Inflammatory macrophage treated with lipopolysaccharide for 4 hours (primary cell): Measurements from ENCODE around the gene SYCP2L.

Experiments used
- DNase-seq: peaks from one replicate; pipeline ENCODE4 v3.0.0-alpha.2; 2020

The SYCP2L gene

GRCh38 chr6:11012295-11012754 lies 125.5 kb downstream of the SYCP2L start:
- no peak for DNase-seq

- DNase-seq = no peak
These were observed 126.3 kb downstream of the SYCP2L start for GRCh38 chr6:11012976-11013720.

- DNase-seq = no peak
These were observed 126.8 kb downstream of the SYCP2L start for GRCh38 chr6:11013721-11014070.

GRCh38 chr6:11015102-11015501 lies 128.2 kb downstream of the SYCP2L start:
- DNase-seq = no peak

GRCh38 chr6:11016452-11016851 lies 129.6 kb downstream of the SYCP2L start:
- no peak for DNase-seq

GRCh38 chr6:11017090-11017489 lies 130.2 kb downstream of the SYCP2L start:
- DNase-seq = no peak

GRCh38 chr6:11018225-11018624 lies 131.4 kb downstream of the SYCP2L start:
- no peak for DNase-seq

GRCh38 chr6:11021003-11021402 lies 134.2 kb downstream of the SYCP2L start:
- no peak for DNase-seq

- DNase-seq = no peak
These were observed 134.9 kb downstream of the SYCP2L start for GRCh38 chr6:11021714-11022113.

GRCh38 chr6:11023032-11023431 lies 136.2 kb downstream of the SYCP2L start:
- DNase-seq = no peak
